ENCODE results near the gene PDE7B. TPM values are rescaled to one million over a fixed set of nuclear protein-coding genes. Genes with fewer than 3 reads are reported as not detected.
"Not testable (repeated sequence)": the region's sequence is repeated elsewhere in the genome, so short reads cannot be mapped to it uniquely, and the experiment has no call there.

The PDE7B gene
- total RNA-seq, 1 donor from 2014 or later = 1.0 TPM

DNA sequence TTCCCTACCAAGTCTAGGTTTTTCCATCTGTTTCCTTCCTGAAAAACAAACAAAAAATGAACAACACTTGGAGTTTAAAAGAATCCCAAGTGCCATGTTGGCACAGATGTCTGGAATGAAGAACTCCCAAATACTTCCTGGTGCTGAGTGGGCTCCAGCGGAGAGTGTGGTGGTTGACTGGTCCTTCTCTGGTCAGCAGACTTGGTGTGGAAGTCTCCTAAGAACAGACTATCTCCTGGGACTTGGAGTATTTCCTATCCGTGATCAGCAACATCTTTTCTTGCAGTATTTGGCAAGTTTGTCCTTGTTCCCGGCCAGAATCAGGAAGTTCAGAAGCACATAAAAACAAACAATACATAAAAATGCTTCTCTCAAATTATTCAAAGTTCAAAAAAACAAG, 244.5 kb downstream of the PDE7B start:
- no peak for DNase-seq (ENCODE audit: low read depth)

DNA sequence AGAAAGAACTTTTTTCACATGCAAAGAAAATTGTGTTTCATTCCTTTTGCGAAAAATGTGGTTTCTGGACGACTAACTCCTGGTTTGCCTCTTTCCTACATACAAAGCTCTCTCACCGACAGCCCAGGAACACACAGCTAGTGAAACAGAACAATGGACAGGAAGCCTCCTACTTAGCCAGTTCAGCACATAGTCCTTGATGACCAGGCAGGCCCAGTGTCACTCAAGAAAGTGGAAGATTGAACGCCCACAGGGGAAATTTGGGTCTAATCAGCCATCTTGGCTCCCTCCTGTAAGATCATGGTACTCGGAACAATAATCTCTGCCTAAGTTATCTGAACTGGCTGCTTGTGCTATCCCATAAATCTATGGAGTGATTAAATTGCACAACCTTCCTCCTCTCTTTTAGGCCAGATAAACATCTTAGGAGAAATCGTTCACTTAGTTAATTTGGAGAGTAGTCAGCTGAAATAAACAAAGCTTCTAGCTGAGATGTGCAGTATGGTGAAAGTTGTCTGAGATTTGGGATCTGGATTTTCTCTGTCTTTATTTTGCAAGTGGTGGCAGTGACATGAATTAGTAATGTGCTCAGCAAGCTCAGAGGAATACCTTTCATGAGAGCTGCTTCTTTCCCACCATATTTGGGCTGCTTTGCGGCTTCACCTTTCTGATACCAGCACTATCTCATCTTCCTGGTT, 251.6 kb downstream of the PDE7B start:
- DNase-seq (ENCODE audit: low read depth) = no peak

GRCh38 chr6:136103763-136104311, 252.3 kb downstream of the PDE7B start:
- no peak for DNase-seq (ENCODE audit: low read depth)

- no peak for DNase-seq (ENCODE audit: low read depth)
Observed at GRCh38 chr6:136104556-136104955, 253.1 kb downstream of the PDE7B start.

DNA sequence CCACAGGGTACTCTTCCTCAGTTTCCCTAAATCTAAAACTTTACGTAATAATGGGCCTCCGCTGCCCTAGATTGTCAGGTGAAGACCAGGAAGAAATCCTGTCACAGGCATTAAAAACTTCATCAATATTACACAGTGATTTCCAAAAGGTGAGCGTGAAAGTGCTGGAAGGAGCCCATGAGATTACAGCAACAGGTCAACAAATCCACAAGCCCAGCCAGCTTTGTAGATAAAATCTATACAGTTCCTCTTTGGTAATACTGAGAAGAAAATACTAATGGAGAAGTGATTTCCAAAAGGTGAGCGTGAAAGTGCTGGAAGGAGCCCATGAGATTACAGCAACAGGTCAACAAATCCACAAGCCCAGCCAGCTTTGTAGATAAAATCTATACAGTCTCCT, 254.3 kb downstream of the PDE7B start:
- not testable (repeated sequence) for DNase-seq (ENCODE audit: low read depth)

DNA sequence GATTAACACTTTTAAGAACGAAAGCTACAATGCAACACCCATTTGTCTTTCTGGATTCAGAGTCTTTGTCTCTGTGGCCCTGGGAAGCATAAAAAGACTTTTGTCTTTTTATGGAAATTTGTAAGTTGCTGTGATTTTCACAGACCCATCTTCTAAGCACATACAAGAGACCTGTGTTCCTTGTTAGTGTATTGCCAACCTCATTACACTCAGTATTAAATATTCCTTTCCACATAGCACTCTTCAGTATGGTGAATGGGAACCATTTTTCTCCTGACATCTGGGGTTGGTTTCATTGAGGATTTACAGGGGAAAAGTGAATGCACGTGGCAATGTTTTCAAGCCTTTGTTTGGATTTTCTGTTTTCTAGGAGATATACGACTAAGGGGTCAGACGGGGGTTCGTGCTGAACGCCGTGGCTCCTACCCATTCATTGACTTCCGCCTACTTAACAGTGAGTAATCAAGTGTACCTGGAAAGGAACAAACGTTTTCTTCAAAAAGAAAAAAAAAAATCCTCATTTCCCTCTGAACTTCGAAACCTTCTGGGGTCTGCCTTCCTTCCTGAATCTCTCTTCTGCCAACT, 257.0 kb downstream of the PDE7B start:
- no peak for DNase-seq (ENCODE audit: low read depth)

- DNase-seq (ENCODE audit: low read depth) = no peak
Observed at GRCh38 chr6:136111831-136112230, 260.3 kb downstream of the PDE7B start.

DNA sequence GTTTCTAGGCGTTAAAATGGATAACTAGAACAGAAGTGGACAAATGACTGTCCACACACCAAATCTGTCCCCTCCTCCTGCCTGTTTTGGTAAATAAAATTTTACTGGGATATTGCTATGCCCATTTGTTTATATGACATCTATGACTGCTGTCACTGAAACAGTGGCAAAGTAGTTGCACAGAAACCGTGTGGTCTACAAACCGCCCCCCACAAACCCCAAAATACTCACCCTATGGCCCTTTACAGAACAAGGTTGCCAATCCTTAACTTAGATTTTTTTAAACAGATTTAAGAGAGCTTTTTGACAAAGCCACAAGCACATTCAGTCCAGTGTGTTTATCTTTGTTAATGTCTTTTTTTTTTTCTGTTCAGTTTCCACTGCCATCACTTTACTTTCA, 260.8 kb downstream of the PDE7B start:
- DNase-seq (ENCODE audit: low read depth) = no peak

- peak; percentile 48 for DNase-seq (ENCODE audit: low read depth)
Observed at GRCh38 chr6:136113736-136114173, 262.3 kb downstream of the PDE7B start.

GRCh38 chr6:136114661-136115060, 263.2 kb downstream of the PDE7B start:
- no peak for DNase-seq (ENCODE audit: low read depth)

- no peak for DNase-seq (ENCODE audit: low read depth)
Observed at GRCh38 chr6:136115941-136116340, 264.4 kb downstream of the PDE7B start.

- no peak for DNase-seq (ENCODE audit: low read depth)
Observed at GRCh38 chr6:136117081-136117480, 265.6 kb downstream of the PDE7B start.

DNA sequence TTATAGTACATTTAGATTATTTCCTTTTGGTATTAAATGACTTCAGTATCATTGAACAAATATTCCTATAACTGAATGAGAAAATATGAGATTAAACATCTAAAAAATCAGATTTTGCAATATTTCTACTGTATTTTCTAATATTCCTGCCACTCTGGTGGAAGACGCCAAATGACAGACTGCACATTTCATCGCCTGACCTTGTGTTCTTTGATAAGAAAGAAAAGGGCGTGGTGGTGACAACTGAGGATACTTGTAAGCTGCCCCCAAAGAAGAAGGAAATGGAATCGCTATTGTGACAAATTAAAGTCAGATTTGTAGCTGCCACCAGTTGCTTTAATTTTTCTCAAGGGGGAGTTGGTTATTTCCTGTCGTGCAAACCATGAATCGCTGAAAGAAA, 267.3 kb downstream of the PDE7B start:
- no peak for DNase-seq (ENCODE audit: low read depth)

- DNase-seq (ENCODE audit: low read depth) = no peak
Observed at GRCh38 chr6:136123468-136123867, 272.0 kb downstream of the PDE7B start.

DNA sequence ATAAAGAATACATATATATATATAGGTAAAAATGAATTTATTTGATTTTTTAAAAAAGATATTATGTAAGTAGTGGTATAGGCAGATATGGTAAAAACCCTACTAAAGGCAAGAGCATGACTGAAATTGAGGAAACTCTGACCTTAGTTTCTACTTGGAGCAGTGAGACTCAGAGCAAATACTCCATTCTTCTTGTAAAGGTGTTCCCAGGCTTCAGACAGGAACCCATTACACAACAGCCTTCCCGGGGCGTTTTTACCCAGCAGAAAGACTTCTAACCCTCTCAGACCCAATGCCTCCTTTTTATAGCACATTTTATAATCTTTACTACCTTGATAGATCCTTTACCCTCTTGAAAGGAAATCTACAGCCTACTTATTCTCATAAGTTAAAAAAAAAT, 274.1 kb downstream of the PDE7B start:
- no peak for DNase-seq (ENCODE audit: low read depth)

GRCh38 chr6:136127873-136128272, 276.4 kb downstream of the PDE7B start:
- no peak for DNase-seq (ENCODE audit: low read depth)

DNA sequence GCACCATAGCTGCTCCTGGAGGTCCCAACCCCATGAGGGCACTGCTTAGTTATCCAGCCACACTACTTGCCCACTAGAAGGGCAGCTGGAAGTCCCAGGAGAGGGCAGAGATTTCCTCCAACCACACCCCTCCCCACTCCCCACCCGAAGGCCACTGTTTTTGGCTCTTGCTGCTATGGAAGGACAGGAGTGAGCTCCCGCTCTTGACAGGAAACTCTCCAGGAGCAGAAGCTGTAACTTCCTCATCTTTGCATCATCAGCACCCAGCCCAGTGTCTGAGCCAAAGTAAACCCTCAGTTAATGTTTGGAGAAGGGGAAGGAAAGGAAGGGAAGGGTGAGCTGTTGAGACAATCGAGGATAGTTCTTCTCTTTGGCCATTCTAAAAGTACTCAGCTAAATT, 277.9 kb downstream of the PDE7B start:
- DNase-seq (ENCODE audit: low read depth) = no peak

DNA sequence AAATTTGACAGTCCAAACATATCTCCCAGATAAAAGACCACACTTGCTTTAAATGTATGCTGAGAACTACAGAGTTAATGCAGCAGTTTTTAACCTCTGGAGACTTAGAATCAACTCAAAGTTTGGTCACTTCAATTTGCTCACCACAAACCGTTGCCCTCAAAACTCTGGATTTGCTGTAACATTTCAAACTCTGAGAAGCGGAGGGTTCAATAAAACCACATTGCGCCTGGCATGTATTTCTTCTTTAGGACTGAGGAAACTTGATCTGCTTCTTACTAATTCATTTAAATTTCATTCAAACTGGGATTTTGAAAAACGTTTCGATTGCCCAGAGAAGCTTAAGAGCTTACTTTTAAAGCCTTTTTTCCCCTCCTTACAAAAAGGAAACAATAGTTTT, 282.8 kb downstream of the PDE7B start:
- no peak for DNase-seq (ENCODE audit: low read depth)

GRCh38 chr6:136134751-136135150, 283.2 kb downstream of the PDE7B start:
- DNase-seq (ENCODE audit: low read depth) = no peak

GRCh38 chr6:136136274-136136673, 284.8 kb downstream of the PDE7B start:
- no peak for DNase-seq (ENCODE audit: low read depth)

DNA sequence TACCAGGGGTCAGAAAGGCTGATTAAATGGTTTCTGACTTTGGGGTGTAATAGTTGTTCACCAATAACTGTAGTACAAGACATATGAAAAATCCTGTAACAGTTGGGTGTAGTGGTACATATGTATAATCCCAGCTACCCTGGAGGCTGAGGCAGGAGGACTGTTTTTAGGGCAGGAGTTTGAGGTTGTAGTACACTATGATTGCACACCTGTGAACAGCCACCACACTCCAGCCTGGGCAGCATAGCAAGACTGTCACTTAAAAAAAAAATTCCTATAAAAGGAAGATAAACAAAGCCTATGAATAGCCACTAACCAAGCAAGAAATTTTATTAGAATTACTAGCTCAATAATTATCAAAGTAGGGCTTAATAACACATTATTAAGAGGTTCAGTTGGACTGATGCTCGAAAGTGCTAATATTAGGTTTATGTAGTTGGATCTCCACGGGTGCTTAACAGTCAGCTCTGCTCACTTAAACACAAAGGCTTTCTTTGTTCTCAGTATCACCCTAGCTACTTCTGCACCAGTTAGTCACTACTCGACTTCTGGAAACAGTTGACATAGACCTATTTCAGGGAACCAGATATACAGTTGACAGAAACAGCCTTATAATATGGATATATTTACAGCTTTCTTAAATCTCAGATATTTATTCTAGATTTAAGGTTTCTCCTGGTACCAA, 285.6 kb downstream of the PDE7B start:
- peak; percentile 22 for DNase-seq (ENCODE audit: low read depth)

- no peak for DNase-seq (ENCODE audit: low read depth)
Observed at GRCh38 chr6:136137739-136138402, 286.4 kb downstream of the PDE7B start.
